Mesenchymal stem cell (in vitro differentiated cells and primary cell): ENCODE results near the gene SP2.

Experiments used
- DNase-seq: peaks from one replicate; pipeline ENCODE4 v3.0.0-alpha.2; 2013
- H2AFZ ChIP-seq: one replicate; pipeline ENCODE4 v1.6.1; 2013; ENCODE audit warnings: low read depth, mild to moderate bottlenecking, control low read depth, inconsistent platforms, low read length, moderate library complexity
- H2AK5ac ChIP-seq: 2 replicates; pipeline ENCODE4 v1.6.1; 2013; ENCODE audit warnings: low read length, moderate library complexity, mild to moderate bottlenecking, inconsistent platforms; ENCODE audit not compliant: severe bottlenecking
- H2BK120ac ChIP-seq: one replicate; pipeline ENCODE4 v1.6.1; 2013; ENCODE audit warnings: low read depth, mild to moderate bottlenecking, inconsistent platforms, low read length, moderate library complexity
- H2BK12ac ChIP-seq, 2 experiments: one replicate each; pipeline ENCODE4 v1.6.1; 2013; ENCODE audit warnings: inconsistent platforms in 2 of 2, low read length in 2 of 2, mild to moderate bottlenecking in 2 of 2, moderate library complexity in 2 of 2, control low read depth in 1 of 2
- H2BK15ac ChIP-seq: one replicate; pipeline ENCODE4 v1.6.1; 2013; ENCODE audit warnings: mild to moderate bottlenecking, low read depth, inconsistent platforms; ENCODE audit not compliant: poor library complexity, severe bottlenecking
- H2BK5ac ChIP-seq: 2 replicates; pipeline ENCODE4 v1.6.1; 2013; ENCODE audit warnings: low read depth, mild to moderate bottlenecking, low read length, control low read depth, inconsistent platforms; ENCODE audit not compliant: poor library complexity, severe bottlenecking
- H3K14ac ChIP-seq, 2 experiments: one replicate each; pipeline ENCODE4 v1.6.1; 2013; ENCODE audit warnings: inconsistent platforms in 2 of 2, low read length in 2 of 2, control low read depth in 1 of 2, mild to moderate bottlenecking in 1 of 2, moderate library complexity in 1 of 2
- H3K18ac ChIP-seq, 2 experiments: one replicate each; pipeline ENCODE4 v1.6.1; 2013; ENCODE audit warnings: inconsistent platforms in 2 of 2, low read length in 2 of 2, control low read depth in 1 of 2, low read depth in 1 of 2, mild to moderate bottlenecking in 1 of 2
- H3K23ac ChIP-seq, 2 experiments: one replicate each; pipeline ENCODE4 v1.6.1; 2013; ENCODE audit warnings: inconsistent platforms in 2 of 2, low read length in 2 of 2, mild to moderate bottlenecking in 2 of 2, moderate library complexity in 2 of 2, control low read depth in 1 of 2
- H3K27ac ChIP-seq: 2 replicates; pipeline ENCODE4 v1.5.1; 2013; ENCODE audit warnings: mild to moderate bottlenecking, moderate library complexity, low read length, control low read depth, inconsistent platforms; ENCODE audit not compliant: poor library complexity, severe bottlenecking
- H3K27me3 ChIP-seq, 2 experiments: 2 replicates each; pipeline versions ENCODE4 v1.6.1 to v1.7.0; 2013; ENCODE audit warnings: low read length in 2 of 2, mild to moderate bottlenecking in 2 of 2, moderate library complexity in 2 of 2, control low read depth in 1 of 2, inconsistent platforms in 1 of 2; ENCODE audit not compliant: control insufficient read depth in 1 of 2, insufficient read depth in 1 of 2
- H3K36me3 ChIP-seq, 2 experiments: 2 replicates each; pipeline versions ENCODE4 v1.6.1 to v1.7.0; 2013; ENCODE audit warnings: low read length in 2 of 2, control low read depth in 1 of 2, inconsistent platforms in 1 of 2, low read depth in 1 of 2, mild to moderate bottlenecking in 1 of 2; ENCODE audit not compliant: insufficient read depth in 2 of 2, control insufficient read depth in 1 of 2
- H3K4ac ChIP-seq, 2 experiments: one replicate each; pipeline ENCODE4 v1.6.1; 2013; ENCODE audit warnings: inconsistent platforms in 2 of 2, low read length in 2 of 2, mild to moderate bottlenecking in 2 of 2, moderate library complexity in 2 of 2, control low read depth in 1 of 2, low read depth in 1 of 2
- H3K4me1 ChIP-seq: 2 replicates; pipeline ENCODE4 v1.6.1; 2013; ENCODE audit warnings: low read depth, low read length, control low read depth; ENCODE audit not compliant: control insufficient read depth, insufficient read depth
- H3K4me2 ChIP-seq: 2 replicates; pipeline ENCODE4 v1.6.1; 2013; ENCODE audit warnings: low read length, mild to moderate bottlenecking, inconsistent platforms; ENCODE audit not compliant: poor library complexity, severe bottlenecking
- H3K4me3 ChIP-seq, 2 experiments: 2 replicates each; pipeline versions ENCODE4 v1.5.1 to v1.7.0; 2013; ENCODE audit warnings: low read length in 2 of 2, mild to moderate bottlenecking in 2 of 2, control low read depth in 1 of 2, low read depth in 1 of 2; ENCODE audit not compliant: insufficient read depth in 1 of 2
- H3K79me1 ChIP-seq: replicated peaks from 2 replicates; pipeline ENCODE4 v1.6.1; 2013; ENCODE audit warnings: mild to moderate bottlenecking, control low read depth, low read length, inconsistent platforms; ENCODE audit not compliant: poor library complexity, severe bottlenecking
- H3K9ac ChIP-seq: 2 replicates; pipeline ENCODE4 v1.7.0; 2013; ENCODE audit warnings: mild to moderate bottlenecking, low read length, moderate library complexity
- H3K9me3 ChIP-seq: 2 replicates; pipeline ENCODE4 v1.7.0; 2013; ENCODE audit warnings: mild to moderate bottlenecking, low read length; ENCODE audit not compliant: control insufficient read depth
- H4K8ac ChIP-seq: one replicate; pipeline ENCODE4 v1.6.1; 2013; ENCODE audit warnings: inconsistent platforms, mild to moderate bottlenecking, low read length, moderate library complexity
- H4K91ac ChIP-seq: one replicate; pipeline ENCODE4 v1.6.1; 2013; ENCODE audit warnings: mild to moderate bottlenecking, low read length, inconsistent platforms
- WGBS: methylation state at CpG from one replicate; pipeline ENCODE4 v1.1.7; 2013; ENCODE audit warnings: mixed read lengths; 5-methylcytosine and 5-hydroxymethylcytosine counted together

SP2 gene

DNA sequence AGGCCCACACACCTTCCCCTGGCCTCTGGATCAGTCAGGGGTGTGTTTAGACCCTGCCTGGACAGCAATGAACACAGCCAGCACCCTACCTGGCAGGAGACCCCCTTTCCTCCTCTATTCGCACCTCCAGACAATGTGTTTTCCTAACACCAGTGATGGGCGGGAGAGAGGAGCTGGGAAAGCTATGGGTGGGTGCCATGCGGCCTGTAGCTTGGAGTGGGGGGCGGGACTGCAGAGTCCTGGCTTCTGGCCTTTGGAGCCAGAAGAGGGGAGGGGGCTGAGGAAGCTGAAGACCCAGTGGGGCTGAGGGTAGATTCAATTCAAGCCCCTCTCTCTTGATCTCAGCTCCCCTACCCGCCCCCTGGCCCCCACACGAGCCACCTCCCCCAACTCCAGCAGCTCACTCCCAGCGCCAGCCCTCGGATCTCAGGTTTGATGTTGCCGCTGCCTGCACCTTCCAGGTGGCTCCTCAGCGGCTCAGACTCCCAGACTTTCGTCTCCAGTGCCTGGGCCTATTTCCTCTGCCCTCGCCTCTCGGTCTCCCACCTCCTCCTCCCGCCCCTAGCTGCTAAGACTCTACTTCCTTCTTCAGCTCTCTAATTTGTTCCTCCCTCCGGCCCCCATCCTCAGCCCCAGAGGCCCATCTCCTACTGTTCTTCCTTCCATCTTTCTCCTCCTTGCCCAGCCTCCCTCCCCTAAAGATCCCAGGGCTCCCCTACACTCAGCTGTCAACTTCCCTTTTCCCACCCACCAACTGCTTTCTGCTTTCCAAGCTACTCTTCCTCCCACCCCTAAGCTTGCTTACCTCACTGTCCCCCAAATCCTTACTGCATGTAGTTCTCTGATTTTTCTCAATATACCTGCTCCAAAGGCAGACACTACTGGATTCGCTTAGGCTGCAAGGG is 38.2 kb upstream of the SP2 start:
- no peaks in the 10 kb centered on the region for H3K36me3 ChIP-seq
- no peak overlapping the region for H3K9ac ChIP-seq
- H3K27me3 ChIP-seq = peaks cover 55 to 66% of the 10 kb centered on the region in 2 experiments
- peaks cover 3% of the 10 kb centered on the region for H3K4me1 ChIP-seq
- no peak overlapping the region for H3K4me2 ChIP-seq
- no peak for DNase-seq
- H3K9me3 ChIP-seq = no peaks in the 10 kb centered on the region
- no peak overlapping the region for H2BK5ac ChIP-seq
- WGBS = 47% methylated on average over 12 of the region's 16 CpGs
- H3K14ac ChIP-seq = peak overlapping the region in 1 of 2 experiments; percentile 31
- H2BK12ac ChIP-seq = no peak overlapping the region
- no peak overlapping the region for H4K8ac ChIP-seq
- no peak overlapping the region for H3K27ac ChIP-seq
- H3K4me3 ChIP-seq = no peak overlapping the region
- H3K18ac ChIP-seq = peak overlapping the region in 1 of 2 experiments; percentile 8
- no peak overlapping the region for H3K4ac ChIP-seq
- H2AK5ac ChIP-seq = no peak overlapping the region
- H2BK15ac ChIP-seq = no peak overlapping the region
- peak overlapping the region; percentile 51 for H2AFZ ChIP-seq
- no peak overlapping the region for H3K23ac ChIP-seq
- H3K79me1 ChIP-seq = no peaks in the 10 kb centered on the region
- H4K91ac ChIP-seq = no peak overlapping the region
- H2BK120ac ChIP-seq = no peak overlapping the region

DNA sequence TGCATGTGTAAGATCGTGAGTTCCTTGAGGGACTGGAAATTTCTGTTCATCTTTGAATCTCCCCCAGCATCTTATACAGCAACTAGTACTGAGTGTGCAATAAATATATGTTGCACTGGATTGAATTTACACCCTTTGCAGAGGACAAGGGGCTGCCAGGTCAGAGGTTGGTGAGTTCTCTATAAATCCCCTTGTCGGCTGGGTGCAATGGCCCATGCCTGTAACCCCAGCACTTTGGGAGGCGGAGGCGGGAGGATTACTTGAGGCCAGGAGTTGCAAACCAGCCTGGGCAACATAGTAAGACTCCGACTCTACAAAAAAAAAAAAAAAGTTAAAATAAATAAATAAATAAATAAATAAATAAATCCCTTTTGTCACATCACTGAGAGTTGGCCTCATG is 35.6 kb upstream of the SP2 start:
- Histone ChIP-seq H3K27me3 (peaks cover 29 to 40% of the 10 kb centered on the region in 2 experiments), H2BK12ac (no peak overlapping the region), H3K23ac (no peak overlapping the region), H2BK15ac (no peak overlapping the region), H3K4me2 (no peak overlapping the region), H4K8ac (no peak overlapping the region), H3K79me1 (no peaks in the 10 kb centered on the region), H2AFZ (no peak overlapping the region), H2BK5ac (no peak overlapping the region), H2AK5ac (no peak overlapping the region), H3K36me3 (no peaks in the 10 kb centered on the region), H3K4ac (no peak overlapping the region), H3K9ac (no peak overlapping the region), H3K4me1 (peaks cover 6% of the 10 kb centered on the region), H3K14ac (no peak overlapping the region), H4K91ac (no peak overlapping the region), H3K9me3 (no peaks in the 10 kb centered on the region), H3K27ac (no peak overlapping the region), H2BK120ac (no peak overlapping the region), H3K4me3 (no peak overlapping the region), H3K18ac (no peak overlapping the region)
- DNase-seq = no peak
- 80% methylated on average over 2 of the region's 5 CpGs for WGBS

DNA sequence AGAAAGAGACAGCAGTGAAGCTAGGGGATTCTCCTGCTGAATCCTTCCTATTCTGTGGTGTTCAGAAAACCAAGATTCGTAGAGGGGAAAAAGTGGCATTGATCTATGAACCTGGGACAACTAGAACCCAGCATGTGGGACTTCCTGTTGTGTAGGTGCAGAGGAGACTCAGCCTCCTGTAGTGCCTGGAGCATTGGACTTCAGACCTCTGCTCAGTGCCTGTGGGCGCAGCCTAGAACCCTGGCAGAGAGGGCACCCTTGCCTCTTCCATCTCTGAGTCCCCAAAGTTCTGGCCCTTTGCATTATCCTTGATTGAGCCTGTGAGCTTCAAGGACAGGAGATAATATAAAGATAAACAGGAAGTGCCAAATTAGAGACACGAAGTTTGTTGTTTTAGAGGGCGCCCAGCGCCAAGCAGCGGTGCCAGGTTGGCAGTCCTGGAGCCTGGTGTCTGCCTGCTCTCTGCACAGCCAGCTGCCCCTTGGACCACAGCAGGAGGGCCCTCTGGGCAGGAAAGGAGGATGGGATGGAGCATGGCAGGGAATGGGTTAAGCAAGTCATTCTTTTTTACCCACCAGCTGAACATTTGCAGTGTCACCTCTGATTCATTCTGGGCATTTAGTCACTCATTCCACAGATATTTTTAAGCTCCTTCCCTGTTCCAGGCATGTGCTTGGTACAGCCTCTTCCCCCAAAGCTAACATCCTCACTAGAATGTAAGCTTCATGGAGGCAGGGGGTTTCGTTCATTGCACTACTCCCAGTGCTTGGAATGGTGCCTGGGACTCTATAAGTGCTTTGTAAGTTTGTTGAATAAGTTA is 33.2 kb upstream of the SP2 start:
- H3K27ac ChIP-seq = peak overlapping the region; percentile 33
- peak; percentile 68 for DNase-seq
- H2BK15ac ChIP-seq = no peak overlapping the region
- 71% methylated on average over 7 of the region's 7 CpGs for WGBS
- no peak overlapping the region for H4K91ac ChIP-seq
- peak overlapping the region in 1 of 2 experiments; percentile 86 for H3K4ac ChIP-seq
- H3K79me1 ChIP-seq = no peaks in the 10 kb centered on the region
- H2BK5ac ChIP-seq = no peak overlapping the region
- peak overlapping the region; percentile 74 for H4K8ac ChIP-seq
- no peak overlapping the region for H3K4me2 ChIP-seq
- no peaks in the 10 kb centered on the region for H3K36me3 ChIP-seq
- peak overlapping the region in 1 of 2 experiments; percentile 83 for H2BK12ac ChIP-seq
- peak overlapping the region in 1 of 2 experiments; percentile 26 for H3K4me3 ChIP-seq
- peak overlapping the region in 1 of 2 experiments; percentile 72 for H3K14ac ChIP-seq
- peaks cover 8 to 17% of the 10 kb centered on the region in 2 experiments for H3K27me3 ChIP-seq
- H3K9me3 ChIP-seq = no peaks in the 10 kb centered on the region
- H3K9ac ChIP-seq = peak overlapping the region; percentile 57
- H3K4me1 ChIP-seq = peaks cover 6% of the 10 kb centered on the region
- H3K23ac ChIP-seq = no peak overlapping the region
- H3K18ac ChIP-seq = peak overlapping the region in 1 of 2 experiments; percentile 82
- no peak overlapping the region for H2AFZ ChIP-seq
- H2BK120ac ChIP-seq = no peak overlapping the region
- H2AK5ac ChIP-seq = peak overlapping the region; percentile 63

DNA sequence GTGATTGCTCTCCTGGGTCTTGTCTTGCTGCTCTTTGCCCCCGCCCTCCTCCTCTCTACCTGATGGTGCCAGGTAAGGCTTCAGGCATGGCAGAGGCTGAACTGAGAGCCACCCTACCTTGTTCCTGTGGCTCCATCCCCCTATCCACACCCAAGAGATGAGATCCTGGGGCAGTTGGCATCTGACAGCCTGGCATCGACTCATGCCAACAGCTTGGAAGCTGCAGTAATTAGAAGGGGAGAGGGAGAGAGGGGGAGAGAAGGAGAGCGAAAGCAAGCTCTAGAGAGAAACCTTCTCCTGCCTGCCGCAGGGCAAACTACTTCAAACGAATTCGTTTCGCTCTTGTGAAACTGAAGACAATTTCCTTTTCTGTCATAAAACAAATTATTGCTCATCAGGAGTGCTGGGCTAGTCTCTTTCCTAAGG is 31.2 kb upstream of the SP2 start:
- H3K9ac ChIP-seq = peak overlapping the region; percentile 53
- H2AFZ ChIP-seq = no peak overlapping the region
- no peak overlapping the region for H3K18ac ChIP-seq
- H2BK12ac ChIP-seq = no peak overlapping the region
- no peak for DNase-seq
- no peak overlapping the region for H2AK5ac ChIP-seq
- H3K4me2 ChIP-seq = no peak overlapping the region
- WGBS = 92% methylated on average over 2 of the region's 7 CpGs
- peaks cover 19 to 20% of the 10 kb centered on the region in 2 experiments for H3K27me3 ChIP-seq
- no peak overlapping the region for H2BK5ac ChIP-seq
- H4K91ac ChIP-seq = no peak overlapping the region
- no peak overlapping the region for H3K27ac ChIP-seq
- no peak overlapping the region for H3K14ac ChIP-seq
- H4K8ac ChIP-seq = no peak overlapping the region
- no peak overlapping the region for H3K23ac ChIP-seq
- H3K4me3 ChIP-seq = peak overlapping the region in 1 of 2 experiments; percentile 57
- H2BK15ac ChIP-seq = no peak overlapping the region
- no peaks in the 10 kb centered on the region for H3K36me3 ChIP-seq
- H3K9me3 ChIP-seq = no peaks in the 10 kb centered on the region
- no peak overlapping the region for H2BK120ac ChIP-seq
- peaks cover 6% of the 10 kb centered on the region for H3K4me1 ChIP-seq
- no peak overlapping the region for H3K4ac ChIP-seq
- no peaks in the 10 kb centered on the region for H3K79me1 ChIP-seq
